ENCODE data around the gene BIN1. TPM values are rescaled to one million over a fixed set of nuclear protein-coding genes. Genes with fewer than 3 reads are reported as not detected.
"Not testable (repeated sequence)": the region's sequence is repeated elsewhere in the genome, so short reads cannot be mapped to it uniquely, and the experiment has no call there.

BIN1 gene
- total RNA-seq, 2 donors from 2014 or later = 41.7 to 45.9 TPM

- peaks cover 4% of the 10 kb centered on the region for H3K4me1 ChIP-seq (ENCODE audit: control insufficient read depth, insufficient read depth, low read length)
- Mint-ChIP-seq H3K9me3 (peaks cover 59% of the 10 kb centered on the region), H3K4me1 (peaks cover 4% of the 10 kb centered on the region), H3K27me3 (ENCODE audit: insufficient read depth) (peaks cover 16% of the 10 kb centered on the region), H3K36me3 (ENCODE audit: low read depth) (peaks cover 14% of the 10 kb centered on the region), H3K27ac (no peak overlapping the region), H3K4me3 (no peak overlapping the region)
- no peak overlapping the region for H3K27ac ChIP-seq (ENCODE audit: low read depth, low read length)
- no peak overlapping the region for H3K9ac ChIP-seq (ENCODE audit: extremely low read depth, low read length, poor library complexity, severe bottlenecking)
- 79 to 82% methylated on average over 6 to 7 of the region's 7 CpGs for WGBS, 2 experiments (ENCODE audit: insufficient coverage in 1 of 2, insufficient read length in 1 of 2)
- TF ChIP-seq CTCF (conservative IDR thresholded peaks at IDR 0.05) = no peak
- DNase-seq = no peak
- no peaks in the 10 kb centered on the region for H3K36me3 ChIP-seq (ENCODE audit: control insufficient read depth, insufficient read depth, low read length)
- no peak overlapping the region for H3K4me3 ChIP-seq (ENCODE audit: low read length)
- H3K27me3 ChIP-seq (ENCODE audit: control insufficient read depth, insufficient read depth, low read length, poor library complexity, severe bottlenecking) = no peaks in the 10 kb centered on the region
- H3K9me3 ChIP-seq (ENCODE audit: control insufficient read depth, low read length) = peaks cover 43% of the 10 kb centered on the region
These were observed 14.8 kb upstream of the BIN1 start for GRCh38 chr2:127121776-127122176.

GRCh38 chr2:127121353-127121752, 14.4 kb upstream of the BIN1 start:
- Histone ChIP-seq H3K4me3 (ENCODE audit: low read length) (no peak overlapping the region), H3K27me3 (ENCODE audit: control insufficient read depth, insufficient read depth, low read length, poor library complexity, severe bottlenecking) (no peaks in the 10 kb centered on the region), H3K36me3 (ENCODE audit: control insufficient read depth, insufficient read depth, low read length) (no peaks in the 10 kb centered on the region), H3K4me1 (ENCODE audit: control insufficient read depth, insufficient read depth, low read length) (peaks cover 4% of the 10 kb centered on the region), H3K9ac (ENCODE audit: extremely low read depth, low read length, poor library complexity, severe bottlenecking) (no peak overlapping the region), H3K27ac (ENCODE audit: low read depth, low read length) (no peak overlapping the region), H3K9me3 (ENCODE audit: control insufficient read depth, low read length) (peaks cover 43% of the 10 kb centered on the region)
- 86 to 88% methylated on average over 1 of the region's 1 CpG for whole genome bisulfite sequencing, 2 experiments (ENCODE audit: insufficient coverage in 1 of 2, insufficient read length in 1 of 2)
- DNase-seq = no peak
- no peak overlapping the region for H3K27ac Mint-ChIP-seq
- peaks cover 59% of the 10 kb centered on the region for H3K9me3 Mint-ChIP-seq
- H3K36me3 Mint-ChIP-seq (ENCODE audit: low read depth) = peaks cover 14% of the 10 kb centered on the region
- H3K4me3 Mint-ChIP-seq = no peak overlapping the region
- H3K27me3 Mint-ChIP-seq (ENCODE audit: insufficient read depth) = peaks cover 12% of the 10 kb centered on the region
- TF ChIP-seq CTCF (conservative IDR thresholded peaks at IDR 0.05) = no peak
- peaks cover 4% of the 10 kb centered on the region for H3K4me1 Mint-ChIP-seq

GRCh38 chr2:127120408-127120807, 13.5 kb upstream of the BIN1 start:
- H3K27ac Mint-ChIP-seq; H3K36me3 ChIP-seq (ENCODE audit: control insufficient read depth, insufficient read depth, low read length); H3K9ac ChIP-seq (ENCODE audit: extremely low read depth, low read length, poor library complexity, severe bottlenecking); H3K4me3 ChIP-seq (ENCODE audit: low read length); H3K4me1 ChIP-seq (ENCODE audit: control insufficient read depth, insufficient read depth, low read length); H3K27ac ChIP-seq (ENCODE audit: low read depth, low read length); H3K4me3 Mint-ChIP-seq; DNase-seq; H3K4me1 Mint-ChIP-seq; H3K27me3 Mint-ChIP-seq (ENCODE audit: insufficient read depth); H3K27me3 ChIP-seq (ENCODE audit: control insufficient read depth, insufficient read depth, low read length, poor library complexity, severe bottlenecking): not testable (repeated sequence)
- 94 to 100% methylated on average over 8 to 20 of the region's 20 CpGs for WGBS, 2 experiments (ENCODE audit: insufficient coverage in 1 of 2, insufficient read length in 1 of 2)
- peaks cover 14% of the 10 kb centered on the region for H3K36me3 Mint-ChIP-seq (ENCODE audit: low read depth)
- peaks cover 59% of the 10 kb centered on the region for H3K9me3 Mint-ChIP-seq
- H3K9me3 ChIP-seq (ENCODE audit: control insufficient read depth, low read length) = peaks cover 43% of the 10 kb centered on the region

DNA sequence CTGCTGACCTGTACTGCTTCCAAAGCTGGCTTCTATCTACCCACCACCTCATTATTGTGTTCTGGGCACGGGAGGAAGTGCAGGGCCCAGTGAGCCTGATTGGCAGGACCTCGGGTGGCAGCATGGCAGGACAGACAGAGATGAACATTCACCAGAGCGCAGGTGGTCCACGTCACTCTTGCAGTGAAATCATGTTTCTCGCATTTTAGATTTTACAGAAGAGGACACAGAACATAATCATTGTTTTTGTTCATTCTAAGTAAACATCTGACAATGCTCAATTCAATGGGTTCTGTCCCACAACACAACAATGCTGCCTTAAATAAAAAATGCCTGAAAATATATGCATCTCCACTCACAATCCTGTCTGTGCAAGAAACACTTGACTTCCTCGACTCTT, 11.5 kb upstream of the BIN1 start:
- 86 to 95% methylated on average over 5 of the region's 6 CpGs for WGBS, 2 experiments (ENCODE audit: insufficient coverage in 1 of 2, insufficient read length in 1 of 2)
- peaks cover 11% of the 10 kb centered on the region for H3K27me3 Mint-ChIP-seq (ENCODE audit: insufficient read depth)
- no peak overlapping the region for H3K27ac ChIP-seq (ENCODE audit: low read depth, low read length)
- peaks cover 4% of the 10 kb centered on the region for H3K27me3 ChIP-seq (ENCODE audit: control insufficient read depth, insufficient read depth, low read length, poor library complexity, severe bottlenecking)
- no peak for DNase-seq
- H3K4me1 Mint-ChIP-seq = peaks cover 4% of the 10 kb centered on the region
- TF ChIP-seq CTCF (conservative IDR thresholded peaks at IDR 0.05) = no peak
- H3K36me3 Mint-ChIP-seq (ENCODE audit: low read depth) = peaks cover 14% of the 10 kb centered on the region
- no peak overlapping the region for H3K4me3 ChIP-seq (ENCODE audit: low read length)
- peaks cover 4% of the 10 kb centered on the region for H3K4me1 ChIP-seq (ENCODE audit: control insufficient read depth, insufficient read depth, low read length)
- H3K9me3 Mint-ChIP-seq = peaks cover 46% of the 10 kb centered on the region
- peaks cover 30% of the 10 kb centered on the region for H3K9me3 ChIP-seq (ENCODE audit: control insufficient read depth, low read length)
- no peak overlapping the region for H3K9ac ChIP-seq (ENCODE audit: extremely low read depth, low read length, poor library complexity, severe bottlenecking)
- H3K4me3 Mint-ChIP-seq = no peak overlapping the region
- H3K27ac Mint-ChIP-seq = no peak overlapping the region
- no peaks in the 10 kb centered on the region for H3K36me3 ChIP-seq (ENCODE audit: control insufficient read depth, insufficient read depth, low read length)

Measured in endodermal cell (in vitro differentiated cells).